Activated T-cell treated with anti-CD3 and anti-CD28 coated beads, Interleukin-2, amount 50 U/mL, for 72 hours (primary cell): Measurements from ENCODE around the gene SENP1. TPM values are rescaled to one million over a fixed set of nuclear protein-coding genes. Genes with fewer than 3 reads are reported as not detected.

ENCODE experiments used
- ATAC-seq, 2 donors: fragments of 150-1000 bp; cut with Tn5 transposase; replicated peaks in 1 of 2; 2 replicates each; pipeline ENCODE4 v1.10.0; 2021; ENCODE audit warnings: moderate library complexity in 2 of 2, mild to moderate bottlenecking in 1 of 2
- DNase-seq, 2 donors: peaks; one replicate each; pipeline ENCODE4 v3.0.0; 2021 to 2022; ENCODE audit warnings: mixed read lengths in 1 of 2
- H3K27ac Mint-ChIP-seq: one replicate; pipeline ENCODE4 v1.8.0; 2022; ENCODE audit warnings: mild to moderate bottlenecking, moderate library complexity, mixed read lengths
- H3K27me3 Mint-ChIP-seq: one replicate; pipeline ENCODE4 v1.8.0; 2022; ENCODE audit warnings: low read depth, mixed read lengths
- H3K36me3 Mint-ChIP-seq, 2 donors: one replicate each; pipeline ENCODE4 v1.8.0; 2022; ENCODE audit warnings: mixed read lengths in 2 of 2, mild to moderate bottlenecking in 1 of 2; ENCODE audit not compliant: insufficient read depth in 2 of 2
- H3K4me1 Mint-ChIP-seq: one replicate; pipeline ENCODE4 v1.8.0; 2022; ENCODE audit warnings: low read depth, mixed read lengths
- H3K4me3 Mint-ChIP-seq, 2 donors: one replicate each; pipeline ENCODE4 v1.8.0; 2022; ENCODE audit warnings: mild to moderate bottlenecking in 2 of 2, mixed read lengths in 2 of 2, moderate library complexity in 2 of 2
- H3K9me3 Mint-ChIP-seq, 2 donors: one replicate each; pipeline ENCODE4 v1.8.0; 2022; ENCODE audit warnings: mixed read lengths in 2 of 2
- total RNA-seq, 2 donors: library from RNA; stranded (reverse); gene quantifications; one replicate each; pipeline ENCODE4 v1.2.3, GENCODE V29; 2022

Gene SENP1
- total RNA-seq, 2 donors from 2014 or later = 58.4 to 68.7 TPM

DNA sequence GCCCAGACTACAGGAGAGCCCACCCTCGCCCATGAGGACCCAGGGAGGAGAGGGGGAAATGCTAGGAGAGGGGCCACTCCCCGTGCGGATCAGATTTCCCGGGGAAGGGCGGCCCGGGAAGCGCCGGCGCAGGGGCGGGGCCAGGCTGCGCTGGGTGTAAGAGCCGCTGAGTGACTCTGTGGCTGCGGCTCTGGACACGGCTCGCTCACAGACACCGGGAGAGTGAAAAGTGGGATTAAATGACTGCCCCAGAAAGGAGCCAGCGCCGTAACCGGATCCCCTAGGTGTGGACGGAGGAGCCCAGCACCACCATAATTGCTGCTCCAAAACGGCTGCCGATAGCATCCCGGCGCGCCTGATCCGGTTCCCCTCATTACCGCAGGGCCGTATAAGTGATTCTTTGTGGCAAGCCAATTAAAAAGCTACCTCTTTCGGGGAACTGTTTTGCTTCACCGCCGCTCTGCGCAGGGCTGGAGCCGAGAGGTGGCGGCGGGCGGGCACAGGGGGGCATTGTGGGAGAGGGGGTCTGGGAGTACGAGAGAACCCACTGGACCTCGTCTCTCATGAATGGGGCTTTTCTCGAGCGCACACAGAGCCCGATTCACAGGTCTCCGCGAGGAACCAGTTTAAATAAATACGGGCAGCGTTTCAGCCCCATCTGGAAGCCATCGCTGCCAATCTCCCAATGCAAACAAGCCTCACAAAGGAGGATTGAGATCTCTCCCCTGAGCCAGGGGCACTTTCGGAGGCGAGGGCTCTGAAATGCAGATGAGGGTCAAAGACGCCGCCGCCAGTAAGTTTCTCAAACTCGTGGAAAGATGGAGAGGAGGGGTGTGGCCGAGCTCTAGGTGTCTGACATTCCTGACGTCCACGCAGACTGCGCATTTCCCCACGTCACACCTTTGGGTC is 104.1 kb downstream of the SENP1 start:
- H3K27me3 Mint-ChIP-seq = peaks cover 77% of the 10 kb centered on the region
- peaks cover 0 to 3% of the 10 kb centered on the region in 2 donors for H3K36me3 Mint-ChIP-seq
- peak overlapping the region; percentile 86 to 90 for H3K4me3 Mint-ChIP-seq
- peak; percentile 18 to 21 for DNase-seq
- H3K27ac Mint-ChIP-seq = no peak overlapping the region
- peaks cover 34% of the 10 kb centered on the region for H3K4me1 Mint-ChIP-seq
- ATAC-seq = peak; percentile 21 to 42
- no peaks in the 10 kb centered on the region for H3K9me3 Mint-ChIP-seq

DNA sequence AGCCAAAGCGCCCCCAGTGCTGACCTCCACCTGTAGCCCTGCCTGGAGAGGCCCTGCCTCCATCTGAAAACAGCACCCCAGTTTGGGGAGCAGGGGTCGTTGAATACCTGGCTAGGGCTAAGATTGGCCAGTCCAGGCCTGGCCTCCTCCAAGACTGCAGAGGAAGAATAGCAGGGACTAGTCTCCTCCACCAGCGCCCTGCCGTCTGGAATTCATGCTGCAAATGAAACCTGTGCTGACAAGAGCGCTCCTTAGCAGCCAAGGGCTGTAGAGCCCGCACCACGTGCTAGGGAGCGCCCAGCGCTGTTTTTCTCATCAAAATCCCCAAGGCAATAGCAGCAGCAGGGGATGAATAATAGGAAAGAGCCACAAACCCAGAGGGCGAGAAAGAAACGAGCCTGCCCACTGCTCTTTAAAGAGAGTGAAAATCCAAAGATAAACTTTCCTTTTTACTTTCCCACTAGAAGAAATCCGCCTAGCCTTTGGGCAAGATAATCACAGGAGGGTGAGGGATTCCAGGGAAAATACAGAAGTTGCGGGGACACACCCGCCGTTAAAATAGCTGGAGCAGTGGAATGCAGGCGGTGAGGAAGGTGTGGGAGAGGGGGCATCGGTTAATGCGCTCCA is 104.9 kb downstream of the SENP1 start:
- Mint-ChIP-seq H3K27ac (no peak overlapping the region), H3K4me3 (peak overlapping the region; percentile 86 to 90), H3K27me3 (peaks cover 70% of the 10 kb centered on the region), H3K9me3 (no peaks in the 10 kb centered on the region), H3K4me1 (peaks cover 34% of the 10 kb centered on the region), H3K36me3 (peaks cover 0 to 3% of the 10 kb centered on the region in 2 donors)
- DNase-seq (no peak), ATAC-seq (no peak)

DNA sequence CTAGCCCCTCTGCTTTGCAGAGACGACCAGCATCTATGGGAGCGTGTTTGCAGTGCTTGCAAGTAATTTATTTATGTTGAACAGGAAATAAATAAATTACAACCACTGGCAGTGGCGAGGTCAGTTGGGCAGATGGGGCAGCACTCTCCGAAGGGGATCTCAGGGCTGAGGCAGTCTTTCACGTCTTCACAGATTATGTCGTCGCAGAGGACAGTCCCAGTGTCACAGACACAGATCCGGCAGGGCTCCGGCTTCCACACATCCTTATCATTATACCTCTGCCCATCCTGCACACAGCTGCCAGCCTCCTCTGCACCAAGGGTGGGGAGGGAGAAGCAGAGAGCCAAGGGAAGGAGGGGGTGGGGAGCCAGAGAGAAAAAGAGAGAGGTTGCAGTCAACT is 106.1 kb downstream of the SENP1 start:
- Mint-ChIP-seq H3K36me3 (peaks cover 0 to 2% of the 10 kb centered on the region in 2 donors), H3K27me3 (peaks cover 73% of the 10 kb centered on the region), H3K4me1 (peaks cover 34% of the 10 kb centered on the region), H3K27ac (no peak overlapping the region), H3K9me3 (no peaks in the 10 kb centered on the region), H3K4me3 (no peak overlapping the region)
- DNase-seq = no peak
- ATAC-seq = no peak

DNA sequence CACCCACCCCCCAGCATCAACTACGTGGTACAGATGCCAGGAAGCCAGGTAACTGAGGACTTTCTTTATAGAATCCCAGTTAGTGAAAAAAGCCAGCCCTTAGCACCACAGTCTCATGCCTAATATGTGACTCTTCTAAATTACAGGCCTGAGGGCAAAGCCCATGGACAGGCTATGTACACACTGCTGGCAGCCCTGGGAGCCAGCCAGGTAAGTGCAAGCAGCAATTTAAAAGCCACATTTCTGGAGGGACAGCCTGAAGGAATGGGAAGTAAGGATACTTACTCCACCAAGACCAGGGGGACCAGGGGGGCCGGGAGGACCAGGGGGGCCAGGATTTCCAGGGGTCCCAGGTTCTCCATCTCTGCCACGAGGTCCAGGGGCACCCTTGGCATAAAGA is 108.6 kb downstream of the SENP1 start:
- Mint-ChIP-seq H3K27me3 (peaks cover 78% of the 10 kb centered on the region), H3K4me1 (peaks cover 17% of the 10 kb centered on the region), H3K36me3 (no peaks in the 10 kb centered on the region), H3K9me3 (no peaks in the 10 kb centered on the region), H3K27ac (no peak overlapping the region), H3K4me3 (no peak overlapping the region)
- ATAC-seq = no peak
- no peak for DNase-seq

DNA sequence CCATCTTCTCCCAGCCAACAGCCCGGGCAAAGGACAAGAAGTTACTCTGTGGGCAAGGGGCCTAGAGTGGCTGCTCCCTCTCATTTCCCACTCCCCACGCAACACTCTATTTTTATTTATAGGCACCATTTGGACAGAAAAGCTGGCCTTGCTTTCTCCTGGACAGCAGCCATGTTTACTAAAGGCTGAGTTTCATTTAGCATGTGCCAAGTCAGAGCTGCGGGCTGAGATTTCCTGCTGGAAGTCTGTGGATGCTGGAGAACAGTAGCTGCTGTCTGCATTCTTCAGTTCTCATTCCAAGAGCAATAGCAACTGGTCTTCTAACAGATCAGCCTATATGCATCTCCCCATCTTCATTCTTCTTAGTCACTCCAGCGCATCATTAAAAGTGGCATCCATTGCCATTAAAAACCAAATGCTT is 109.9 kb downstream of the SENP1 start:
- DNase-seq (no peak), ATAC-seq (no peak)
- peaks cover 5% of the 10 kb centered on the region for H3K4me1 Mint-ChIP-seq
- H3K4me3 Mint-ChIP-seq = no peak overlapping the region
- peaks cover 78% of the 10 kb centered on the region for H3K27me3 Mint-ChIP-seq
- H3K27ac Mint-ChIP-seq = no peak overlapping the region
- no peaks in the 10 kb centered on the region for H3K9me3 Mint-ChIP-seq
- H3K36me3 Mint-ChIP-seq = no peaks in the 10 kb centered on the region

DNA sequence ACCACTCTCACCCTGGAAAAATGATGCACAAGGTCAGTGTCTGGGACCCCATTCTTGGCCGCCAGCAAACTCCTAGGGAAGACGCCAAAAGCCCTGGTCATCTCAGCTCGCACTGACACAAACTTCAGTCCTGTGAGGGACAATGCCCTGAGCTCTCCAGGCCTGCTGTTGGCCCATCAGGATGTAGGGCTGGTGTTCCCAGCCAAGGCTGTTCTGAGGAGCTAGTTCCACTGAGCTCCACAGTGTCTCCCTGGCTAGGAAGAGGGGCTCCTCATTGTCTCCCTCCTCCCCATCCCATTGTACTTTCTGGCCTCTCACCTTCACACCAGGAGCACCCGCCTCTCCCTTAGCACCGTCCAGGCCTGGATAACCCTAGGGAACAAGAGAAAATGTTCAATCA is 112.4 kb downstream of the SENP1 start:
- H3K36me3 Mint-ChIP-seq = no peaks in the 10 kb centered on the region
- H3K9me3 Mint-ChIP-seq = no peaks in the 10 kb centered on the region
- peaks cover 18% of the 10 kb centered on the region for H3K4me1 Mint-ChIP-seq
- DNase-seq (no peak), ATAC-seq (no peak)
- H3K27ac Mint-ChIP-seq = no peak overlapping the region
- H3K27me3 Mint-ChIP-seq = peaks cover 53% of the 10 kb centered on the region
- H3K4me3 Mint-ChIP-seq = no peak overlapping the region

Other genes starting within 250 kb of the SENP1 start
- 100 to 1,000 TPM; 217 to 224 TPM for gene VDR, start 201.1 kb downstream of the SENP1 start, total RNA-seq
- gene TMEM106C, start 142.5 kb downstream of the SENP1 start, total RNA-seq = 100 to 1,000 TPM; 124 to 149 TPM
- gene COL2A1, start 101.6 kb downstream of the SENP1 start, total RNA-seq = under 1 TPM in 1 of 2 donors, not detected in 1; 0.14 TPM
- gene PFKM, start 13.3 kb upstream of the SENP1 start, total RNA-seq = 10 to 100 TPM; 29.1 to 35.9 TPM
- 10 to 100 TPM; 52.3 to 61.8 TPM for gene ASB8, start 51.4 kb upstream of the SENP1 start, total RNA-seq
- gene CCDC184, start 77.6 kb upstream of the SENP1 start, total RNA-seq = under 1 TPM; 0.17 to 0.32 TPM
- gene OR10AD1, start 97.2 kb upstream of the SENP1 start, total RNA-seq = not detected
- 10 to 100 TPM; 11.9 to 13.4 TPM for gene ZNF641, start 244.8 kb upstream of the SENP1 start, total RNA-seq